ENCODE results near the gene ZSCAN10.

Gene ZSCAN10

DNA sequence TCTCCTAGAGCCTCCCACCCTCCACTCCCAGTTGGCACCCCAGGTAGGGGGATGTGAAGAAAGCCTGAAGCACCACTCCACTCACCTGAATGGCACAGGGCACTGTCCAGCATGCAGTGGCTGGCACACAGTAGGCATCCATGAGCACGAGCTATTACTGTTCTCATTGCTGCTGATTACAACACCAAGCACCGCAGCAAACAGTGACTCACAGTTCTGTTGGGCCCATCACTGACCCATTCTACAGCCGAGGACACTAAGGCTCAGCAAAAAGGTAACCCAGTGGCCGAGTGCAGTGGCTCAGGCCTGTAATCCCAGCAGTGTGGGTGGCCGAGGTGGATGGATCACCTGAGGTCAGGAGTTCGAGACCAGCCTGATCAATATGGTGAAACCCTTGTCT is 2.7 kb downstream of the ZSCAN10 start:
- DNase-seq (ENCODE audit: low read depth in 1 of 2, low spot score in 1 of 2), result no peak
- H3K27ac ChIP-seq (replicated peaks), result no peak overlapping the region
- H3K27me3 ChIP-seq (ENCODE audit: insufficient read depth, poor library complexity, severe bottlenecking), result no peaks in the 10 kb centered on the region
- H3K4me3 ChIP-seq (replicated peaks; ENCODE audit: insufficient read depth, low read length), result no peak overlapping the region
- TF ChIP-seq, protein P1, sequence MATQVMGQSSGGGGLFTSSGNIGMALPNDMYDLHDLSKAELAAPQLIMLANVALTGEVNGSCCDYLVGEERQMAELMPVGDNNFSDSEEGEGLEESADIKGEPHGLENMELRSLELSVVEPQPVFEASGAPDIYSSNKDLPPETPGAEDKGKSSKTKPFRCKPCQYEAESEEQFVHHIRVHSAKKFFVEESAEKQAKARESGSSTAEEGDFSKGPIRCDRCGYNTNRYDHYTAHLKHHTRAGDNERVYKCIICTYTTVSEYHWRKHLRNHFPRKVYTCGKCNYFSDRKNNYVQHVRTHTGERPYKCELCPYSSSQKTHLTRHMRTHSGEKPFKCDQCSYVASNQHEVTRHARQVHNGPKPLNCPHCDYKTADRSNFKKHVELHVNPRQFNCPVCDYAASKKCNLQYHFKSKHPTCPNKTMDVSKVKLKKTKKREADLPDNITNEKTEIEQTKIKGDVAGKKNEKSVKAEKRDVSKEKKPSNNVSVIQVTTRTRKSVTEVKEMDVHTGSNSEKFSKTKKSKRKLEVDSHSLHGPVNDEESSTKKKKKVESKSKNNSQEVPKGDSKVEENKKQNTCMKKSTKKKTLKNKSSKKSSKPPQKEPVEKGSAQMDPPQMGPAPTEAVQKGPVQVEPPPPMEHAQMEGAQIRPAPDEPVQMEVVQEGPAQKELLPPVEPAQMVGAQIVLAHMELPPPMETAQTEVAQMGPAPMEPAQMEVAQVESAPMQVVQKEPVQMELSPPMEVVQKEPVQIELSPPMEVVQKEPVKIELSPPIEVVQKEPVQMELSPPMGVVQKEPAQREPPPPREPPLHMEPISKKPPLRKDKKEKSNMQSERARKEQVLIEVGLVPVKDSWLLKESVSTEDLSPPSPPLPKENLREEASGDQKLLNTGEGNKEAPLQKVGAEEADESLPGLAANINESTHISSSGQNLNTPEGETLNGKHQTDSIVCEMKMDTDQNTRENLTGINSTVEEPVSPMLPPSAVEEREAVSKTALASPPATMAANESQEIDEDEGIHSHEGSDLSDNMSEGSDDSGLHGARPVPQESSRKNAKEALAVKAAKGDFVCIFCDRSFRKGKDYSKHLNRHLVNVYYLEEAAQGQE (IDR thresholded peaks at IDR 0.05; ENCODE audit: insufficient replicate concordance, low read depth), result no peak
- no peak for TF ChIP-seq SPI1 (IDR thresholded peaks at IDR 0.05; ENCODE audit: borderline replicate concordance, low read depth)
- TF ChIP-seq, protein P2, sequence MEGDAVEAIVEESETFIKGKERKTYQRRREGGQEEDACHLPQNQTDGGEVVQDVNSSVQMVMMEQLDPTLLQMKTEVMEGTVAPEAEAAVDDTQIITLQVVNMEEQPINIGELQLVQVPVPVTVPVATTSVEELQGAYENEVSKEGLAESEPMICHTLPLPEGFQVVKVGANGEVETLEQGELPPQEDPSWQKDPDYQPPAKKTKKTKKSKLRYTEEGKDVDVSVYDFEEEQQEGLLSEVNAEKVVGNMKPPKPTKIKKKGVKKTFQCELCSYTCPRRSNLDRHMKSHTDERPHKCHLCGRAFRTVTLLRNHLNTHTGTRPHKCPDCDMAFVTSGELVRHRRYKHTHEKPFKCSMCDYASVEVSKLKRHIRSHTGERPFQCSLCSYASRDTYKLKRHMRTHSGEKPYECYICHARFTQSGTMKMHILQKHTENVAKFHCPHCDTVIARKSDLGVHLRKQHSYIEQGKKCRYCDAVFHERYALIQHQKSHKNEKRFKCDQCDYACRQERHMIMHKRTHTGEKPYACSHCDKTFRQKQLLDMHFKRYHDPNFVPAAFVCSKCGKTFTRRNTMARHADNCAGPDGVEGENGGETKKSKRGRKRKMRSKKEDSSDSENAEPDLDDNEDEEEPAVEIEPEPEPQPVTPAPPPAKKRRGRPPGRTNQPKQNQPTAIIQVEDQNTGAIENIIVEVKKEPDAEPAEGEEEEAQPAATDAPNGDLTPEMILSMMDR (IDR thresholded peaks at IDR 0.05; ENCODE audit: insufficient read depth, low read length), result no peak
- TF ChIP-seq POLR2AphosphoS5 (IDR thresholded peaks at IDR 0.05; ENCODE audit: low read depth), result no peak
- no peak for TF ChIP-seq GABPA (IDR thresholded peaks at IDR 0.05; ENCODE audit: low read depth)

DNA sequence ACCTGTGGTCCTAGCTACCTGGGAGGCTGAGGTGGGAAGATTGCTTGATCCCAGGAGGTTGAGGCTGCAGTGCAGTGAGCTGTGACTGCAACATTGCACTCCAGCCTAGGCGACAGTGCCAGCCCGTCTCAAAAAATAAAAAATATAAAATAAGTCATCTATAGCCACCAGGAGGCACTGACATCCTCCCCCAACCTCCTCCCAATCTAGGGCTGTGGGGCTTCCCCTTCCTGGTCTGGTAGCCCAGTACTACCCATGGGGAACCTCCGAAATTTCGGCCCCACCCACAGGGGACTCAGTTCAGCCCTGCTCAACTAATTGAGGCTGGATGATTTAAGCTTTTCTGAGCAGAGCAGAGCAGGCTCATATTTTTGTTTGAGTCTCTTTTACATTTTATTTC is 3.2 kb downstream of the ZSCAN10 start:
- Histone ChIP-seq H3K4me3 (replicated peaks; ENCODE audit: insufficient read depth, low read length) (no peak overlapping the region), H3K27ac (replicated peaks) (0 out of 2 replicates have a peak overlapping the region, but pooled peaks have one; percentile 10), H3K27me3 (ENCODE audit: insufficient read depth, poor library complexity, severe bottlenecking) (no peaks in the 10 kb centered on the region)
- no peak for TF ChIP-seq GABPA (IDR thresholded peaks at IDR 0.05; ENCODE audit: low read depth)
- peak; percentile 40; the same call in 1 of the 2 replicates for TF ChIP-seq SPI1 (IDR thresholded peaks at IDR 0.05; ENCODE audit: borderline replicate concordance, low read depth)
- TF ChIP-seq, protein P1 (IDR thresholded peaks at IDR 0.05; ENCODE audit: insufficient replicate concordance, low read depth), result no peak
- TF ChIP-seq, protein P2 (IDR thresholded peaks at IDR 0.05; ENCODE audit: insufficient read depth, low read length), result no peak
- no peak for TF ChIP-seq POLR2AphosphoS5 (IDR thresholded peaks at IDR 0.05; ENCODE audit: low read depth)
- peak; percentile 62 to 89 for DNase-seq (ENCODE audit: low read depth in 1 of 2, low spot score in 1 of 2)

DNA sequence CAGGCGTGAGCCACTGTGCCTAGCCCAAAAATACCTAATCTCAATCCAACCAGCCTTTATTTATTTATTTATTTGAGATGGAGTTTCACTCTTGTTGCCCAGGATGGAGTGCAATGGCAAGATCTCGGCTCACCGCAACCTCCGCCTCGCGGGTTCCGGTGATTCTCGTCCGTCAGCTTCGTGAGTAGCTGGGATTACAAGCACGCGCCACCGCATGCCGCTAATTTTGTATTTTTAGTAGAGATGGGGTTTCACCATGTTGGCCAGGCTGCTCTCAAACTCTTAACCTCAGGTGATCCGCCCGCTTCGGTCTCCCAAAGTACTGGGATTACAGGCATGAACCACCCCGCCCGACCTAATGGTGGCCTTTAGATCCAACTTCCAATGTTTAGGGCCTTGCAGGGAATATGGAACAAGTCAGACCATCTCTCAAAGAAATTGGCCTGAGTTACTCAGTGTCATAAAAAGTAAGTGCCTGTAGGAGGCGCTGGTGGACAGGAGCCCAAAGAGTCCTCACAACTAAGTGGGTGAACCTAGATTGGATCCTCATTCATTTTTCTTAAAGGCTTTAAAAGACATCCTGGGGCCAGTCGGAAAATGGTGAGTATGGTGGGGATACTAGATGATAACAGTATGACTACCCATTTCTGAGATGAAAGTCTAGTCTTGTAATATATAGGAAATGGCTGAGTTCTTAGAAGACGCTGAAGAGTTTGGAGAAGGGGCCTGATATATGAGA is 4.6 kb downstream of the ZSCAN10 start:
- no peak overlapping the region for H3K27ac ChIP-seq (replicated peaks)
- TF ChIP-seq GABPA (IDR thresholded peaks at IDR 0.05; ENCODE audit: low read depth) (no peak), SPI1 (IDR thresholded peaks at IDR 0.05; ENCODE audit: borderline replicate concordance, low read depth) (no peak)
- TF ChIP-seq, protein P2 (IDR thresholded peaks at IDR 0.05; ENCODE audit: insufficient read depth, low read length), result peak; percentile 36
- H3K27me3 ChIP-seq (ENCODE audit: insufficient read depth, poor library complexity, severe bottlenecking), result no peaks in the 10 kb centered on the region
- no peak overlapping the region for H3K4me3 ChIP-seq (replicated peaks; ENCODE audit: insufficient read depth, low read length)
- DNase-seq (ENCODE audit: low read depth in 1 of 2, low spot score in 1 of 2), result peak in 1 of 2 experiments; percentile 57
